ENCODE measurements around the gene KCNJ18.
"Not testable (repeated sequence)": the region's sequence is repeated elsewhere in the genome, so short reads cannot be mapped to it uniquely, and the experiment has no call there.

Gene KCNJ18

DNA sequence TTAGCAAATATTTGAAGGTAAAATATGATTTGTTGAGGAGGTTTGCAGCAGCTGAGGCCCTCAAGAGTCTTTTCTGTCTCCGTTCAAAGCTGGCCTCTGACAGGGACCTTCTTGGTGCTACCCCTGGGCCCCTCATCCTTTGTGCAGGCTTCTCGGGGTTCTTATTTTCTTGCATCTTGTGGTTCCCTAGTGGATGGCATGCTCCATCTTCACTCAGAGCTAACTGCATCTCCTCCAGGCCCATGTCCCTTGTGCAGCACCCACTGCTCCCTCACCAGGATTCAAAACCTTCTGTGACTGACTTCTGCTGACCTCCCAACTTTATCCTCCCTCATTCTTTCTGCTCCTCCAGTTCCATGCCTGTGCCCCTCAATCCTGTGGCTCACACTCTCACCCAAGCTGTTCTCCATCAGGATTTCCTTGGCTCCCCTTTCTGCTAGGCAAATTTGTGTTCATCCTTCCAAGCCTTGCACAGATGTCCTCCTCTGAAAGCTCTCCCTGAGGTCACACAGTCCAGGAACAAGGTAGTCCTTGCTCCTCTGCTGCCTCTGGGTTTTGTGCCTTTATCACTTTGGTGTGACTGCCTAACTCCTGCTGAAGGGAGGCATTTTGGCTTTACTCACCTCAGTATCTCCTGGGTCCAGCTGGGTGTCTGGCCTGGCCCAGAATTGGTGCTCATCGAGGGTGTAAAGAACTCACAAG is 25.5 kb upstream of the KCNJ18 start:
- not testable (repeated sequence) for H3K27ac Mint-ChIP-seq (ENCODE audit: low read depth); H3K4me3 Mint-ChIP-seq; DNase-seq (ENCODE audit: low spot score in 2 of 2); ATAC-seq (replicated peaks; ENCODE audit: extremely low read depth, poor library complexity, severe bottlenecking); H3K36me3 Mint-ChIP-seq (ENCODE audit: insufficient read depth); H3K9me3 Mint-ChIP-seq; H3K4me1 Mint-ChIP-seq; H3K27me3 Mint-ChIP-seq

DNA sequence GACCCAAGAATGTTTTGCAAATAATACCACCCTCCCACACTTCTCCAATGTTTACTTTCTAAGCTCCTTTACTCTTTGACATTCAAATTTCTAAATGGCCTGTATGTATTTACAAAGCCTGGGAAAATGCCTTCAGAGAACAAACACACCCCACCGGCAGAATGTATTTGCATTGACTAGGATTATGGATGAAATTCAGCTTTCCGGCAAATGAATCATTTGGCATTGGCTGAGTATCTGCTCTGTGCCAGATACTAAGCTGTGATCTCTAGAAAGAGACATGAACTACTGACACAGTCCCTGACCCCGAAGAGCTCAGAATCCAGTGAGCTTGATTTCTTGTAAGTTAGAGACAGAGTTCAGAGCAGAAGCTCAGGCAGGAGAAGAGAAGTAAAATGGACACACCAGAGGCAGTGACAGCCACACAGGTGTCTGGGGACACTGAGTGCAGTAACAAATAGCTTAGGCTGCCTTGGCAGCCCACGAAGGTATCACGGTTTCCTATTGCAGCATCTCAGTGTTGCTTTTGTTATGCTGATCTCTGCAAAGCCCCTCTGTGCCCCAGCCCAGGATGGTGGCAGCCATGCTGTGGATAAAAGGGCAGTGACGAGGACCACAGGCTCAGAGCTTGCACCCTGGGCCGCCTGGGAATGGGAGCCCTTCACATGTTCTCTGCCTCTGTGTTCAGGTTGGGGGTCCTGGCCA is 24.8 kb upstream of the KCNJ18 start:
- not testable (repeated sequence) for H3K4me1 Mint-ChIP-seq; H3K9me3 Mint-ChIP-seq; H3K36me3 Mint-ChIP-seq (ENCODE audit: insufficient read depth); H3K27me3 Mint-ChIP-seq; ATAC-seq (replicated peaks; ENCODE audit: extremely low read depth, poor library complexity, severe bottlenecking); H3K27ac Mint-ChIP-seq (ENCODE audit: low read depth); H3K4me3 Mint-ChIP-seq; DNase-seq (ENCODE audit: low spot score in 2 of 2)

DNA sequence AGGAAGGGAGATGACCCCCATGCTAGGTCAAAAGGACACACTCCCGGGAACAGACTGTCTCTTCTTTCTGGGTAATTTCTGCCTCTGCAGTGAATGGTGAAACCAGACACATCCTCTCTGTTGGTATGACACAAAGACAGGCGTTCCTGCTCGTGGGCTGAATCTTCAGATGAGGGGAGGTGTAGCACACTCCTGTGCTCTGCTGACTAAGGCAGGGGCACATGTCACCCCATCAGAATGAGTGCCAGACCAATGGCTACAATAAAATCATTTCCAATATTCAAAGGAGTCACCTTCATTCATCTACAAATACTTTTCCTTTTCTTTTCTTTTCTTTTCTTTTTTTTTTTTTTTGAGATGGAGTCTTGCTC is 24.2 kb upstream of the KCNJ18 start:
- H3K9me3 Mint-ChIP-seq; H3K27me3 Mint-ChIP-seq; DNase-seq (ENCODE audit: low spot score in 2 of 2); H3K4me3 Mint-ChIP-seq; H3K36me3 Mint-ChIP-seq (ENCODE audit: insufficient read depth); ATAC-seq (replicated peaks; ENCODE audit: extremely low read depth, poor library complexity, severe bottlenecking); H3K4me1 Mint-ChIP-seq; H3K27ac Mint-ChIP-seq (ENCODE audit: low read depth): not testable (repeated sequence)

DNA sequence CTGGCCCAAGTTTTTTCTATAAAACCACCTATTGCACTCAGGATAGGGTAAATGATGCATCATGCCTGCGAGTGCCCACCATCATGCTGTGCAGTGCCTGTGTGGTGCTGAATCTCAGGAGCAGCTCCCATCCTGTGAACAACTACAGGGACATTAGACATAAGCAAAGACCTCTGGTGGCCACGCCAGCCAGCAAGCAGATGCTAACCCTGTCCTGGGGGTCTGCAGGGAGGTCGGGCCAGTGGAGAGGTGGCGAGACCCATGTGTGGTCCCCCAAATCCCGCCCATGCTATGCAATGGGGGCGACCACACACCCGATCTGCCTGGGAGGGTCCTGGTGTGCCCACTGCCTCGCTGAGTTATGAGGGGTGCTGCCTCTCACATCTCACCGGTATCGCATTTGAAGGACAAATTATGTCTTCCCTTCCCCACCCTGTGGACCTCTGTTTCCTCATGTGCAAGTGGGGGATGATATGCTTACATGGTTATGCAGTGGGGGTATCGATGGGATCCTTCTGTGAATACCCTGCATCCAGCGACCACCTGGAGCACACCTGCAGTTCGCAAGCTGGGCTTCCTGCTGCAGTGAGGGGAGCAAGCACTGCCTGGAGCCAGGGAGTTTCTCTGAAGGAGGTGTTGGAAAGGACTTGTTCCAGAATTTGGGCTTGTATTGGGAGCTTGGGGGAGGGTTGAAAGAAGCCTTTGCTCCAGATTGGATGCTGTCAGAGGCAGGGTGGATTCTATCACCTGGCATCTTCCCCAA is 23.4 kb upstream of the KCNJ18 start:
- not testable (repeated sequence) for H3K4me1 Mint-ChIP-seq; H3K36me3 Mint-ChIP-seq (ENCODE audit: insufficient read depth); H3K27me3 Mint-ChIP-seq; DNase-seq (ENCODE audit: low spot score in 2 of 2); ATAC-seq (replicated peaks; ENCODE audit: extremely low read depth, poor library complexity, severe bottlenecking); H3K9me3 Mint-ChIP-seq; H3K27ac Mint-ChIP-seq (ENCODE audit: low read depth); H3K4me3 Mint-ChIP-seq

DNA sequence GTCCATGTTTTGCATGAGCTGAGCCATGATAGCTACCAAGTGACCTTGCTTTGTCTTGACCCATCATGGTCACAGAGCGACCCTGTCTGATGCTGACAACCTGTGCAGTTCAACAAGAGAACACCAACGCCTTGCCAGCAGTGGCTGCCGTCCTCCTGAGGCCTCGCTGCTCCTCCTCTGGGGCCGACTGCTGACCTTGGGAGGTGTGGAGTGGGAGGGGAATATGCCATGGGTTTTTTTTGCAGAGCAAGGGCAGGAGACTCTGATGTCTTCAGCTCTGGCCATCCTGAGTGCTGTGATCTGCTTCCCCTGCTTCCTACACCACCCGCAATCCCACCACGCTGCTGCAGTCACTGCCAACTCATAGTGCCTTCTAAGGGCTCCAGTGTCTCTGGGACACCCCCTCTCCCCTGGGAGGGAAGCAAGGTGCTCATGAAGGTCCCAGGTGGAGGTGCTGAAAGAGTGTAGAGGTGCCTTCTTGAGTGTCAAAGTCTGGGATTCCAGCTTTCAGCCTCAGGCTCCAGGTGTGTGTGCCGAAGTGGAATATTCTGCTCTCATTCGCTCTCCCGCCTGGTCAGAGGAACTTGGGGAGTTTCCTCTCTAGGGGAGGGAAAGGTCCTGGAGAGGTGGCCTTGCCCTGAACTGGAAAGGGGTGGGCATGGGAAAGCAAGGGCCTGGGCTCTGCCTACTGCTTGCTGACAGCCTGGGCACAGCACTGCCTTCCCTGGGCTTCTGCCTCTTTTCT is 22.5 kb upstream of the KCNJ18 start:
- not testable (repeated sequence) for ATAC-seq (replicated peaks; ENCODE audit: extremely low read depth, poor library complexity, severe bottlenecking); H3K27ac Mint-ChIP-seq (ENCODE audit: low read depth); H3K27me3 Mint-ChIP-seq; DNase-seq (ENCODE audit: low spot score in 2 of 2); H3K4me3 Mint-ChIP-seq; H3K36me3 Mint-ChIP-seq (ENCODE audit: insufficient read depth); H3K9me3 Mint-ChIP-seq; H3K4me1 Mint-ChIP-seq

DNA sequence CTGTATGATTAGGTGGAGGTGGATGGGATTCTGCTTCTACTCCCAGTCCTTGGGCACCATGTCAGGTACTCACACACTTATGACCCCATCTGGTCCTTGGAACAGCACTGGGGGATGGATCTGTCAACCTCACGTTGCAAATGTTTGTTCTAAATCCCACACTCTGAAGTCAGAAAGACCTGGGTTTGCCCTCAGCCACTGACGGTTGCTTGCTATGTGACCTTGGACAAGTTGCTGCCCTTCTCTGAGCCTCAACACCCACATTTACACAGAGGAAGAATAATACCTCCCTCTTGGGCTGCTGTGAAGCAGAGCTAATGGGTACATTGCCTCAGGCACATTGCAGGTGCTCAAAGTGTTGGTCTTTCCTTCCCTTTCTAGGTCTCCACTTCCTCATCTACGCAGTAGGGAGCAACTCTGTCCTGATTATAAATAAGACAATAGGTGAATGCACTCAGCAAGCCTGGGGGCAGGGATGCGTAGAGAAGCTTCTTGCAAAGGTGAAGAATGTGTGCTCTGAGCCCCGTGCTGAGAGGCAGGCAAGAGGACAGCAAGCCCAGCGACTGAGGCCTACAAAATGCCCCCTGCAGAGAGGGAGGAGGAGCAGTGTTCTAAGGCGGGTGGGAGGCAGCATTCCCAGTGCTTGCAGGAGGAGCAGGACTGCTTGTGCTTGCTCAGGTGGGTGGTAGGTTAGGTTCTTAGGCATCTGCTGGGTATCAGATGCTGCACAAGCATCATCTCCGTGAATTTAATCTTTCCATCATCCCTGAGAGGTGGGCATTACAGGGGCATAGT is 21.8 kb upstream of the KCNJ18 start:
- DNase-seq (ENCODE audit: low spot score in 2 of 2); H3K4me1 Mint-ChIP-seq; H3K27me3 Mint-ChIP-seq; H3K4me3 Mint-ChIP-seq; H3K9me3 Mint-ChIP-seq; H3K36me3 Mint-ChIP-seq (ENCODE audit: insufficient read depth); ATAC-seq (replicated peaks; ENCODE audit: extremely low read depth, poor library complexity, severe bottlenecking); H3K27ac Mint-ChIP-seq (ENCODE audit: low read depth): not testable (repeated sequence)

DNA sequence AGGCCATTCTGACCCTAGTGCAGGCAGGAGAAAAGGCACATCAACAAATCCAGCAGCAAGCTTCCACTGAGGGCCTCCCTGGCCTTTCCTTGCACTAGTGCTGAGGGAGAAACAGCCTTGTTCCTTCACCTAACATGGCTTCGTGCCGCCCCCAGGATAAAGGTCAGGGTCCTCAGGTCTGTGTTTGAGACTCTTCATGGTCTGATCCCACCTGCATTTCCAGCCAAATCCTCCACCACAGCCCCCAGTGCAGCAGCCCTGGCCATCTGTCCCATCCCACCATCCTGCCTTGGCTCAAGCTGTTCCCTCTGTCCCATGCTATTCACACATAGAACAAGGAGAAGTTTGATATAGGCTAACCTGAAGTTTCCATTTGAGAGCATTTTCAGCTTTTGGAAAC is 20.9 kb upstream of the KCNJ18 start:
- DNase-seq (ENCODE audit: low spot score in 2 of 2); H3K4me3 Mint-ChIP-seq; H3K36me3 Mint-ChIP-seq (ENCODE audit: insufficient read depth); H3K9me3 Mint-ChIP-seq; H3K27ac Mint-ChIP-seq (ENCODE audit: low read depth); H3K4me1 Mint-ChIP-seq; H3K27me3 Mint-ChIP-seq; ATAC-seq (replicated peaks; ENCODE audit: extremely low read depth, poor library complexity, severe bottlenecking): not testable (repeated sequence)

DNA sequence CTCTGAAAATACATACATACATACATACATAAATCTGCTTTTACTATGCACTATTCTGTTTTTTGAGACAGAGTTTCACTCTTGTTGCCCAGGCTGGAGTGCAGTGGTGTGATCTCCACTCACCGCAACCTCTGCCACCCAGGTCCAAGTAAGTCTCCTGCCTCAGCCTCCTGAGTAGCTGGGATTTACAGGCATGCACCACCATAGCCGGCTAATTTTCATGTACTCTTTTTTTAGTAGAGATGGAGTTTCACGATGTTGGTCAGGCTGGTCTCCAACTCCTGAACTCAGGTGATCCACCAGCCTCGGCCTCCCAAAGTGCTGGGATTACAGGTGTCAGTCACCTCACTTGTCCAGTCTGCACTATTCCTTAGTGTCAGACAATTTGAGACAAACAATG is 20.5 kb upstream of the KCNJ18 start:
- not testable (repeated sequence) for H3K9me3 Mint-ChIP-seq; DNase-seq (ENCODE audit: low spot score in 2 of 2); H3K36me3 Mint-ChIP-seq (ENCODE audit: insufficient read depth); ATAC-seq (replicated peaks; ENCODE audit: extremely low read depth, poor library complexity, severe bottlenecking); H3K27ac Mint-ChIP-seq (ENCODE audit: low read depth); H3K27me3 Mint-ChIP-seq; H3K4me3 Mint-ChIP-seq; H3K4me1 Mint-ChIP-seq

DNA sequence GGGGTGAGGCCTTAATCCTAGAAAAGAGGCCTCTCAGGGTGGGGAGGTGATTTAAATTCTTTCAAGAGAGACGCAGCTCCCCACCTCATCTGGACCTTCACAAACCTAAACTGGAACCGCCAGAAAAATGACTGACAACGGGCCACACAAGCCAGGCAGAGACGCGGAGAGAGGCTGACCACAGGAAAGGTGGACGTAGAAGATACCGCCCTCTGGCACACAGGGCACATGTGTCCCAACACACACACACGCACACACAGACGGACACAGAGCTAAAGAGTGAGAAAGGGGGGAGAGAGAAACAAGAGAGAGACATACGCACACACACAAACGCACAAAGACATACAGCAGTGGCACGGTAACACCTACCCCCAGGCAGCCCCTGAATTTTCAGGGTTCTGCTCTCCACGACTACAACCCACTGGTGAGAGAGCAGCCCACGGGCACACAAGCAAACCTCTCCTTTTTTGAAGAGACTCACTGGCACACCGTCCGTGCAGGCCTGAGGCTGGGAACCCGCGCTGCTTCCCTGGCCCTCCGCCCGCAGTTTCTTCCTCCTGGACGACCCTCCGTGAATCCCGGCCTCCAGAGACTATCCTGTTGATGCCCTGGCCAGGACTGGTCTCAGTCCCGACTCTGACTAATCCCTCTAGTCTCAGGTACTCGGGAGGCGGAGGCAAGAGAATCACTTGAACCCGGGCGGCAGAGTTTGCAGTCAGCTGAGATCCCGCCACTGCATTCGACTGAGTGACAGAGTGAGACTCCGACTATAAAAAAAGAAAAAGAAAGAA is 18.7 kb upstream of the KCNJ18 start:
- H3K27me3 Mint-ChIP-seq; H3K27ac Mint-ChIP-seq (ENCODE audit: low read depth); H3K36me3 Mint-ChIP-seq (ENCODE audit: insufficient read depth); H3K4me3 Mint-ChIP-seq; H3K9me3 Mint-ChIP-seq; H3K4me1 Mint-ChIP-seq; ATAC-seq (replicated peaks; ENCODE audit: extremely low read depth, poor library complexity, severe bottlenecking); DNase-seq (ENCODE audit: low spot score in 2 of 2): not testable (repeated sequence)

DNA sequence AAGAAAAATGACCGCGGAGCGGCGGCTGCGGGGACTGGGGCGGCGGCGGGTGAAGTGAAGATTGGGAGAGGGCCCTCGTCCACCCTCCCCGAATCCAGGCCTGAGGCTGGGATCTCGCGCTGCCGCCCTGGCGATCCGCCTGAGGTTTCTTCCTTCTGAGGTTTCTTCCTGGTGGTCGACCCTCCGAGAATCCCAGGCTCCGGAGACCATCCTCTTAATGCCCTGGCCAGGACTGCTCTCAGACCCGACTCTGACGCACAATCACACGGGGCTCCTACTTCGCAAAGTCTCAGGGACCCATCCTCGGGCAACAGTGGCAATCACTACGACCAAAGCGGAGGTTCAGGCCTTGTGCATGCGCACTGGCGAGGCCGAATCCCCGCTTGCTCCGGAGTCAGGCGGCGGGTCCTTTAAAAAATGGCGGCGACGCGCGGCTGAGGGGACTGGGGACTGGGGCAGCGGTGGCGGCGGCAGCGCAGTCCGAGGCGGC is 18.0 kb upstream of the KCNJ18 start:
- Mint-ChIP-seq H3K27me3 (no peaks in the 10 kb centered on the region), H3K27ac (ENCODE audit: low read depth) (no peak overlapping the region), H3K4me1 (no peaks in the 10 kb centered on the region), H3K36me3 (ENCODE audit: insufficient read depth) (peaks cover 2% of the 10 kb centered on the region), H3K9me3 (peaks cover 10% of the 10 kb centered on the region), H3K4me3 (no peak overlapping the region)
- ATAC-seq (replicated peaks; ENCODE audit: extremely low read depth, poor library complexity, severe bottlenecking) (no peak), DNase-seq (ENCODE audit: low spot score in 2 of 2) (no peak)

DNA sequence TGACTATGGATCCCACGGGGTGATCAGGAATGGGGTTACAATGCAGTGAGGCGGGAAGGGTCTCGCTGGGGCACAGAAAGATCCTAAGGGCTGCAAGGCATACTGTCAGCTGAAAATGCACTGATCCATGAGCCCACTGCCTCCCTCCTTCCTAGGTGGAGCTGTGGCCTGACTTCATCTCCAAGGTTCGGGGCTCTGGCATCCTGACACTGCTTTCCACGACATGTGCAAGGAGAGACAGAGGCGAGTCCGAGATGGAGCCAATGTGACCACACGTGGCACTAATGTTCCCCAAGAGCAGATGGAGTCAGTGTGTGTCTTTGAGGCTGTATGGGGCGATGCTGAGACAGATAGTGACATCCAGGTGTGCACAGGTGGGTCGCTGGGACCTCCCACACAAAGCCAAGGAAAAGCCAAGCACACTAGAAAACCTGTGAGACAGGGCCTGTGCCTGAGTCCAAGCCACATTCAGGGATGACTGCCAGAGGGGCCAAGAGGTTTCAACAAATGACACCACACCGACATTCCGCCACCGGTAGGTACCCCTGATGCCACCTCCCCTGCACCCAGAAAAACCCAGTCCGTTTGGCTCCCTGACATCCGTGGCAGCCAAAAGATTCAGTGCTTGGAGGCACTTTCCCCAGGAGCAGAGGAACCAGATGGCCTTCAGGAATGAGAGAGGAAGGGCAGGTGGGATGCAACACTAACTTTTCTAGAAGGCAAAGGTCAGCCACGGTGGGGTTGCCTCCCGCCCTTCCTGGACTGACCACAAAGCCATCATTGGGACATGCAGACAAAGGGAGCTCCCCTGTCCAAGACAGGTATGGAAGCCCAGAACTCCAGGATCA is 17.2 kb upstream of the KCNJ18 start:
- H3K27ac Mint-ChIP-seq (ENCODE audit: low read depth); H3K36me3 Mint-ChIP-seq (ENCODE audit: insufficient read depth): not testable (repeated sequence)

More for the DNA sequence above, 17.2 kb upstream of the KCNJ18 start:
- not testable (repeated sequence) for H3K4me3 Mint-ChIP-seq; DNase-seq (ENCODE audit: low spot score in 2 of 2); H3K4me1 Mint-ChIP-seq; H3K27me3 Mint-ChIP-seq; ATAC-seq (replicated peaks; ENCODE audit: extremely low read depth, poor library complexity, severe bottlenecking); H3K9me3 Mint-ChIP-seq

Data from central memory CD8-positive, alpha-beta T cell (primary cell).